Tibial artery (tissue), 4 donors: Measurements from ENCODE around the gene OR2C1.

ENCODE experiments used
- DNase-seq, 2 donors: peaks; one replicate each; pipeline ENCODE4 v3.0.0-alpha.2; 2019
- H3K27ac ChIP-seq, 2 donors: fragments of 200-600 bp; sonication (generic) in 1 of 2; 1 replicate in 1 of 2; 2 replicates in 1 of 2; pipeline ENCODE4 v1.5.1; 2018 to 2019; ENCODE audit warnings: mild to moderate bottlenecking in 1 of 2
- H3K27me3 ChIP-seq, 2 donors: fragments of 200-600 bp; sonication (generic) in 1 of 2; one replicate each; pipeline versions ENCODE4 v1.5.1 to v1.6.0; 2016 to 2019
- H3K36me3 ChIP-seq, 3 donors: fragments of 200-600 bp; sonication (generic) in 2 of 3; one replicate each; pipeline ENCODE4 v1.5.1; 2016 to 2019; ENCODE audit warnings: mild to moderate bottlenecking in 2 of 3
- H3K4me1 ChIP-seq, 4 donors: fragments of 200-600 bp; sonication (generic) in 2 of 4; 1 replicate in 3 of 4; 2 replicates in 1 of 4; pipeline ENCODE4 v1.5.1; 2016 to 2019
- H3K4me3 ChIP-seq, 2 donors: fragments of 200-600 bp; sonication (generic) in 1 of 2; 1 replicate in 1 of 2; 2 replicates in 1 of 2; pipeline ENCODE4 v1.5.1; 2018 to 2019; ENCODE audit warnings: mild to moderate bottlenecking in 2 of 2
- H3K9me3 ChIP-seq, 3 donors: fragments of 200-600 bp; sonication (generic) in 1 of 3; one replicate each; pipeline ENCODE4 v1.5.1; 2016 to 2019
- intact Hi-C: fragments of 100-400 bp; cut with DNase I; formaldehyde crosslinking; loops from one replicate; pipeline ENCODE4 v1.15.0; 2023; ENCODE audit warnings: low total_unique reads
- TF ChIP-seq, protein P1 (sequence below), 2 experiments: fragments of 200-600 bp in 1 of 2; fragments of 450-650 bp in 1 of 2; IDR thresholded peaks; one replicate each; pipeline ENCODE4 v1.5.1; 2017 to 2019; ENCODE audit warnings: antibody characterized with exemption in 2 of 2, mild to moderate bottlenecking in 1 of 2, moderate library complexity in 1 of 2

Gene OR2C1

DNA sequence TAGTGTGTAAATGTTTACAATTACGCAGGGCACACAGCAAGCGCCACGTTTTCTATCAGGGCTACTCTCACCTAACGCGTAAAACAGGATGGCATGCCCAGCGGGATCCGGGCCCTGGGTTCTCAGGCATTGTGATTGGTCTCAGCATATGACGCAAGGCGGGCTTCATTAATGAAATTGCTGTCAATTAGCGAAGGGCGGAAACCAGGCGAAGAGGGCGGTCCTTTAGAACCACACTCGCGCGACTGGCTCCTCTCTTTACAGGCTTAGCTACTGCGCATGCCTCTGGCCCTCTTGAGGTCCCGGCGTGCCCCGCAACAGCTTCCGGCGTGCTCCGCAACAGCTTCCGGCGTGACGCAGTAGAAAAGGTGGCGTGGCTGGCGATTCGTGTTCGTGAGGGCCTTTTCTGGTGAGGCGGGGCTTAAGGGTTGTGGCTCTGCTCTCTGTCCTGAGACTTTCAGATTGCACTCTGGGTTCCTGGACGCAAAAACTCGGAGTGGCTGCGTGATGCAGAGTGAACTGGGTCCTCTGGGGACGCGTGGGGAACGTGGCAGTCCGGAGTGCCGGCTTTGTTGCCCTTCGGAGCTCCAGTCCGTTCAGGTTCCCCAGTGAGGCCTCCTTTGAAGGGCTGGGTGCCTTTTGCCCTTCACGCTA is 9.2 kb downstream of the OR2C1 start:
- Histone ChIP-seq H3K36me3 (peaks cover 0 to 8% (median 0%) of the 10 kb centered on the region in 3 donors), H3K4me3 (peak overlapping the region; percentile 49 to 53), H3K9me3 (peaks cover 0 to 41% (median 21%) of the 10 kb centered on the region in 3 donors), H3K4me1 (no peaks in the 10 kb centered on the region), H3K27me3 (peaks cover 0 to 11% of the 10 kb centered on the region in 2 donors), H3K27ac (peak overlapping the region; percentile 65 to 78)
- peak; percentile 66 to 88 for DNase-seq
- TF ChIP-seq, protein P1, sequence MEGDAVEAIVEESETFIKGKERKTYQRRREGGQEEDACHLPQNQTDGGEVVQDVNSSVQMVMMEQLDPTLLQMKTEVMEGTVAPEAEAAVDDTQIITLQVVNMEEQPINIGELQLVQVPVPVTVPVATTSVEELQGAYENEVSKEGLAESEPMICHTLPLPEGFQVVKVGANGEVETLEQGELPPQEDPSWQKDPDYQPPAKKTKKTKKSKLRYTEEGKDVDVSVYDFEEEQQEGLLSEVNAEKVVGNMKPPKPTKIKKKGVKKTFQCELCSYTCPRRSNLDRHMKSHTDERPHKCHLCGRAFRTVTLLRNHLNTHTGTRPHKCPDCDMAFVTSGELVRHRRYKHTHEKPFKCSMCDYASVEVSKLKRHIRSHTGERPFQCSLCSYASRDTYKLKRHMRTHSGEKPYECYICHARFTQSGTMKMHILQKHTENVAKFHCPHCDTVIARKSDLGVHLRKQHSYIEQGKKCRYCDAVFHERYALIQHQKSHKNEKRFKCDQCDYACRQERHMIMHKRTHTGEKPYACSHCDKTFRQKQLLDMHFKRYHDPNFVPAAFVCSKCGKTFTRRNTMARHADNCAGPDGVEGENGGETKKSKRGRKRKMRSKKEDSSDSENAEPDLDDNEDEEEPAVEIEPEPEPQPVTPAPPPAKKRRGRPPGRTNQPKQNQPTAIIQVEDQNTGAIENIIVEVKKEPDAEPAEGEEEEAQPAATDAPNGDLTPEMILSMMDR (IDR thresholded peaks at IDR 0.05): no peak
- intact Hi-C loops: no loop called here

DNA sequence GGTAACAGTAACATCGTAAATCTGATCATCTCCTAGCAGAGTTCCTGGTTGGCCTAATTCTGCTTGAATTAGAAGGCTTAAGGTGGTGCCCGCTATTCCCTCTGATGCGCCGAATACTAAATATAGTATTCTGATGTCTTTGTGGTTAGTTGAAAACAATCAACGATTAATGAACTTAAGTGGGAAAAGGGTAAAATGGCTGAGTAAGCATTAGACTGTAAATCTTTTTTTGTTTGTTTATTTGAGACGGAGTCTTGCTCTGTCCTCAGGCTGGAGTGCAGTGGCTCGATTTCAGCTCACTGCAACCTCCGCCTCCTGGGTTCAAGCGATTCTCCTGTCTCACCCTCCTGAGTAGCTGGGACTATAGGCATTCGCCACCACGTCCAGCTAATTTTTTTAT is 13.4 kb downstream of the OR2C1 start:
- intact Hi-C loops: no loop called here
- no peak overlapping the region for H3K27ac ChIP-seq
- DNase-seq: no peak
- TF ChIP-seq, protein P1 (IDR thresholded peaks at IDR 0.05): no peak
- H3K4me3 ChIP-seq: no peak overlapping the region
- H3K9me3 ChIP-seq: peaks cover 3 to 32% (median 30%) of the 10 kb centered on the region in 3 donors
- no peaks in the 10 kb centered on the region for H3K4me1 ChIP-seq
- no peaks in the 10 kb centered on the region for H3K27me3 ChIP-seq
- peaks cover 0 to 8% (median 8%) of the 10 kb centered on the region in 3 donors for H3K36me3 ChIP-seq

DNA sequence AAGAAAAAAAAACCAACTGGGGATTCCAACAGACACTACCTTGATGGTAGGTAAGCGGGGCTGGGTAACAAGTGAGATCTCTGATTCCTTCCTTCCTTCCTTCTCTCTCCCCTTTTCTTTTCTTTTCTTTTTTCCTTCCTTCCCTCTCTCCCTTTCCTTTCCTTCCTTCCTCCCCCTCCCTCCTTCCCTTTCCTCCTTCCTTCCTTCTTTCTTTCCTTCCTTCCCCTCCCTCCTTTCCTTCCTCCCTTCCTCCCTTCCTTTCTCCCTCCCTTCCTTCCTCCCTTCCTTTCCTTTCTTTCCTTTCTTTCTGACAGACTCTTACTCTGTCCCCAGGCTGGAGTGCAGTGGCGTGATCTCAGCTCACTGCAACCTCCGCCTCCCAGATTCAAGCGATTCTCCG is 20.0 kb downstream of the OR2C1 start:
- Histone ChIP-seq H3K4me3 (no peak overlapping the region), H3K9me3 (peaks cover 0 to 70% (median 21%) of the 10 kb centered on the region in 3 donors), H3K27me3 (no peaks in the 10 kb centered on the region), H3K36me3 (peaks cover 18 to 35% (median 26%) of the 10 kb centered on the region in 3 donors), H3K27ac (no peak overlapping the region), H3K4me1 (no peaks in the 10 kb centered on the region)
- TF ChIP-seq, protein P1 (IDR thresholded peaks at IDR 0.05): no peak
- intact Hi-C loops: loop anchor here (10.0 kb wide), 1 partner anchor 61 kb away; no protein-coding TSS in a partner anchor
- DNase-seq: no peak

DNA sequence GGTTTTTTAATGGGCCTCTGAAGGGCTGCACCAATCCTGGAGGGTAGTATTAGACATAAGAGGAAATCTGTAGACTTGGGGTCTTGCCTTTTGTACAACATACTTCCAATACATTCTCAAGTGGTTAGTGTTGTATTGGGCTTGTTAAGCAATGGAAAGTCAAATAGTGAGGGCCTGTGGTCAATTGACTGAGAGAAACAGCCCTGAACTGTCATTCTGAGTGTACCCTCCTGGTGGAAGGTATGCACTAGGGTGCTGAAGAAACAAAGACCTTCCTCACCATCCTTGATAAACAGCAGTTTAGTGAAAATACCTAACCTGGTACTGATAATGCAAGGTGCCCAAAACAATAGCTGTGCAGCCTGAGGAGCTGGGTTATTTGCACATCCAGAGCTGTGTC is 22.2 kb downstream of the OR2C1 start:
- no peak for DNase-seq
- no peak overlapping the region for H3K4me3 ChIP-seq

DNA sequence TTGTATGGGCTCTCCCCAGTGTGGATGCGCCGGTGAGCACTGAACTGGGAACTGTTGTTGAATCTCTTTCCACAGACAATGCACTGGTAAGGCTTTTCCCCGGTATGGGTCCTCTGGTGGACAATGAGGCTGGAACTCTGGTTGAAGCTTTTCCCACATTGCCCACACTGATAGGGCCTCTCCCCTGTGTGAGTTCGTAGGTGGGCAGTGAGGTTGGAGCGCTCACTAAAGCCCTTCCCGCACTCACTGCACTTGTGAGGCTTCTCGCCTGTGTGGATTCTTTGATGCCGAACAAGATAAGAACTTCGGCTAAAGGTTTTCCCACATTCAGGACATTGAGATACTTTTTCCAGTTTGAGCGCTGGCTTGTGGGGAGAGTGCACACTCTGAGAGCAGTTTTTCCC is 27.4 kb downstream of the OR2C1 start:
- no peak overlapping the region for H3K4me3 ChIP-seq
- intact Hi-C loops: no loop called here
- H3K27ac ChIP-seq: no peak overlapping the region
- peaks cover 19 to 89% (median 34%) of the 10 kb centered on the region in 3 donors for H3K9me3 ChIP-seq
- H3K27me3 ChIP-seq: no peaks in the 10 kb centered on the region
- no peaks in the 10 kb centered on the region for H3K4me1 ChIP-seq
- DNase-seq: no peak
- TF ChIP-seq, protein P1 (IDR thresholded peaks at IDR 0.05): no peak
- peaks cover 73 to 85% (median 80%) of the 10 kb centered on the region in 3 donors for H3K36me3 ChIP-seq

More for the DNA sequence above, 22.2 kb downstream of the OR2C1 start:
- Histone ChIP-seq H3K9me3 (peaks cover 0 to 86% (median 31%) of the 10 kb centered on the region in 3 donors), H3K27ac (no peak overlapping the region), H3K4me1 (no peaks in the 10 kb centered on the region), H3K36me3 (peaks cover 39 to 58% (median 48%) of the 10 kb centered on the region in 3 donors), H3K27me3 (no peaks in the 10 kb centered on the region)
- intact Hi-C loops: loop anchor here (10.0 kb wide), 1 partner anchor 63 kb away; no protein-coding TSS in a partner anchor
- TF ChIP-seq, protein P1 (IDR thresholded peaks at IDR 0.05): no peak
